Skin epidermis (tissue), 12 donors: ENCODE measurements around the gene MAD1L1.
"Not testable (repeated sequence)": the region's sequence is repeated elsewhere in the genome, so short reads cannot be mapped to it uniquely, and the experiment has no call there.

Experiments
- H3K27ac ChIP-seq, 21 experiments: fragments of 200-600 bp; sonication (generic) in 11 of 21; one replicate each; pipeline ENCODE4 v1.5.0; 2020; ENCODE audit warnings: mild to moderate bottlenecking in 3 of 21, inconsistent platforms in 2 of 21, moderate library complexity in 2 of 21
- H3K4me3 ChIP-seq, 7 experiments: fragments of 200-600 bp; sonication (generic) in 2 of 7; one replicate each; pipeline ENCODE4 v1.5.0; 2020; ENCODE audit warnings: inconsistent platforms in 2 of 7, mild to moderate bottlenecking in 2 of 7, moderate library complexity in 1 of 7

MAD1L1 gene

DNA sequence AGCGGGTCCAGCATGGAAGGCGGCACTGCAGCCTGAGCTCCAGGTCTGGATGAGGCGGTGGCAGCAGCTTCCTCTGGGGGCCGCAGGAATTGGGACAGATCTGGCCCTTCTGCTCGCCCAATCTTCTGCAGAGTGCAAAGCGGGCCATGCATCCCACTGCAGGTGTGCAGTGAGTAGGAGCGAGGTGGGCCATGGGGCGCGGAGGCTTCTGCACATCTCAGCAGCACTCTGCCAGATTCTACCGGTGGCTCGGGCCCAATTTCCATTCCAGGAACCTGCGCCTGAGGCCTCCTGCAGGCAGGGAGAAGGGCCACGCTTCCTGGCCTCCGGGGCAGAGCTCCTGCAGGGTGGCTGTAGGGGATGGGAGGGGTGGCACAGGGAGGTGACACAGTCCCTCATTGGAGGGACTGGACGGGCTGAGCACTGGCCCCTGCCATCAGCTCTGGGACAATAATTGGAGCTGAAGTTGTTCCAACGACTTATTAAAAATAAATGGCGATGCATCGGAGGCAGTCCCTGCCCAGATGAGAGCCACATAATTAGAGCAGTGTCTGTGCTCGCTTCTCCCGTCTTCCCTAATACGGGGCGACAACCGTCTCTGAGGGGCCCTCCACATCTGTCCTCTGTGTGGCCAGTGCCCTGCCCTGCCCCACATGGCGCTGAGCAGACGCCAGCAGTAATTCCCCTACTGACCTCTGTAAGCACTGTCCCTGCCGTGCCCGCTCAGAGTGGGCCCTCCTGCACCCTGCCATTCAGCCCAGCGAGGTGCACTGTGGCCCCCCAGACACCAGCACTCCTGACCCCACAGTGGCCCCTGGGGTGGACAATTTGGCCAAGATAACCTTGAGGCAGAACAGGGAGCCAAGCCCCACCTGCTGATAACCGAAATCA lies 365.1 kb downstream of the MAD1L1 start:
- no peak overlapping the region for H3K27ac ChIP-seq
- no peak overlapping the region for H3K4me3 ChIP-seq

DNA sequence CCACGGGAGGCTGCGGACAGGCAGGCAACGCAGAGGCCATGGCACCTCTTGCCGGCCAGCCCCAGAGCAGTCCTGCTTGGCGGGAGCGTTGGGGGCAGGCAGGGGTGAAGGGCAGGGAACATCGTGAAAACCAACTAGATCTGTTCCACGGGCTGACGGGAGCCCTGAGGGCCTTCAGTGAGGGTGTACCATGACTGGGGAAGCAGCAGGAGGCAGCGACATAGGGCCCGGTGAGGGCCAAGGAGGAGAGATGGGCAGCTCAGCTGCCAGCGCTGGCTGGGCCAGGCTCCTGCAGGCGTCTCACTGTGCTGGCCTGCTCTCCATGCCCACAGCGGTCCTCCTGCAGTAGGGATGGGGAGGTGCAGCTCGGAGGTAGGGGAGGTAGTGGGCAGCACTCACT lies 366.1 kb downstream of the MAD1L1 start:
- no peak overlapping the region for H3K4me3 ChIP-seq
- no peak overlapping the region for H3K27ac ChIP-seq

GRCh38 chr7:1865571-1866255 lies 367.0 kb downstream of the MAD1L1 start:
- H3K4me3 ChIP-seq: no peak overlapping the region
- no peak overlapping the region for H3K27ac ChIP-seq

DNA sequence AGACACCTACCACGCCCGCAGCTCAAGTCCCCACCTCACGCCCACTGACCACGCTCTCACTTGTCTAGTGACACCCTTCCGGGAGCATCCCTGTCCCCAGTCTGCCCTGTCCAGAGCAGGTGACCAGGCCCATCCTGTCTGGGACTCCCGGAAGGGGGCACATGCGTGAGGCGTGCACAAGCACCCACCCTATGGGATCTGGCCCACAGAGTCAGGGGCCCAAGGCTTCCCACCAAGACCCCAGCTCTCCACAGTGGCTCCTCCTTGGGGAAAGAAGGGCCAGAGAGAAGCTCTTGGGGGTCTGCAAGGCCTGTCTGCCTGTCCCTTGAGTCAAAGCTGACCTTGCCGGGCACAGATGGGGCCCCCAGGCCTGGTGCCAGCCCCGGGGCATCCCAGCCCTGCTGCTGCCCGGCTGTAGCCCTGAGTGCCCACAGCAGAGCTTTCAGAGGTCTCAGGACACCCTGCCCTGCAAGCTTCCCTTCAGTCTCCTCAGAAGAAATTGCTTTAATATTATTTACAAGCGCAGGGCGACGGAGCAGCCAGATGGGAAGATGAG lies 367.7 kb downstream of the MAD1L1 start:
- H3K4me3 ChIP-seq: no peak overlapping the region
- H3K27ac ChIP-seq: no peak overlapping the region

- Histone ChIP-seq H3K27ac (no peak overlapping the region), H3K4me3 (no peak overlapping the region)
Observed at GRCh38 chr7:1864161-1864940, 368.4 kb downstream of the MAD1L1 start.

DNA sequence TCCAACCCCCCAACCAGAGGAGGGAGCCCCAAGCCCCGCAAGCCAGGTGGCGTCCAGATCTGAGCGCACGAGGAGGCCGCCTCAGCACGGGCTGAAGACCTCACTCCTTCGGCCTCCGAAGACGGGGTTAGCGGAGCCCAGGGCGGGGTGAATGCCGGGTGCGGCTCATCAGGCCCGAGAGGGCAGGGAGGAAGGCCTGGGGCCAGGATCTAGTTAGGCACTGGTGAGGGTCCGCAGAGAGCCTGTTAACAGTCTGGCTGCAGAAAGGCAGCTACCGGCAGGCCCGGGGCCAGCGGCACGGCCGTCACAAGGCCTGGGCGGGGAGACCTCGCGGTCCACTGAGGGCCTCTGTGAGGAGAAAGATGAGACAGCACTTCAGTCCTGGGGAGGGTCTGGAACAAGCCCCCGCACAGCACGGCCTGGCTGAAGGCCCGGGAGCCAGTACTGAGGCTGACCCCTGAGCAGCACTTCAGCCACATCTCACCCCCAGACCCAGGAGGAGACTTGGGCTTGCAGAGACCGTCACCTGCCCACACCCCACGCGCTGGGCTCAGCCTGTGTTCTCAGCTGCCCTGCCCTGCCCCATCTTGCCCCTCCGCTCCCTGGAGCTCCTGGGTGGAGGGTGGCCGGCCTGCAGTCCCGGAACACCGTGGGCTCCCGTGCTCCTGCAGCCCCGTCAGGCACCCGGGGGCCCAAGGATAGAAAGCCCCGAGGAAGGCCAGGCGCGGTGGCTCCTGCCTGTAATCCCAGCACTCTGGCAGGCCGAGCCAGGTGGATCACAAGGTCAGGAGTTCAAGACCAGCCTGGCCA lies 369.4 kb downstream of the MAD1L1 start:
- Histone ChIP-seq H3K4me3 (no peak overlapping the region), H3K27ac (no peak overlapping the region)

DNA sequence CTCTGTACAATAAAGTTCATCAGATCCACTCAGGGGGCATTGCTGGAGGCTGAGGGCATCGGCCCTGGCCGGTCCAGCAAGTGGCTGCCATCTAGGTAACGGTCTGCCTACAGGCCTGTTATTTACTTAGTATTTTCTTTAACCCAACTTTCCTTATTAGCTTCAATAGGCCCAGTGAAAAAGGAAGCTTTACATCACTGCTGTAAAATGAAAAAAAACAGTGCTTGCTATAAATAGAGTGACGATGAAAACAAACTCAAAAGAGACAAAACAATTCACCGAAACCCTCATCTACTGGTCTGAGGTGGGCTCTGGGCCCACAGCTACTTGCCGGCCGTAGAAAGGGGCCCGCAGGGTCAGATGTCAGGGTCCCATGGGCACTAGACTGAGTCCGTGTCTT lies 370.2 kb downstream of the MAD1L1 start:
- H3K4me3 ChIP-seq: no peak overlapping the region
- H3K27ac ChIP-seq: no peak overlapping the region

- no peak overlapping the region for H3K27ac ChIP-seq
- H3K4me3 ChIP-seq: no peak overlapping the region
Observed at GRCh38 chr7:1861799-1862458, 370.8 kb downstream of the MAD1L1 start.

DNA sequence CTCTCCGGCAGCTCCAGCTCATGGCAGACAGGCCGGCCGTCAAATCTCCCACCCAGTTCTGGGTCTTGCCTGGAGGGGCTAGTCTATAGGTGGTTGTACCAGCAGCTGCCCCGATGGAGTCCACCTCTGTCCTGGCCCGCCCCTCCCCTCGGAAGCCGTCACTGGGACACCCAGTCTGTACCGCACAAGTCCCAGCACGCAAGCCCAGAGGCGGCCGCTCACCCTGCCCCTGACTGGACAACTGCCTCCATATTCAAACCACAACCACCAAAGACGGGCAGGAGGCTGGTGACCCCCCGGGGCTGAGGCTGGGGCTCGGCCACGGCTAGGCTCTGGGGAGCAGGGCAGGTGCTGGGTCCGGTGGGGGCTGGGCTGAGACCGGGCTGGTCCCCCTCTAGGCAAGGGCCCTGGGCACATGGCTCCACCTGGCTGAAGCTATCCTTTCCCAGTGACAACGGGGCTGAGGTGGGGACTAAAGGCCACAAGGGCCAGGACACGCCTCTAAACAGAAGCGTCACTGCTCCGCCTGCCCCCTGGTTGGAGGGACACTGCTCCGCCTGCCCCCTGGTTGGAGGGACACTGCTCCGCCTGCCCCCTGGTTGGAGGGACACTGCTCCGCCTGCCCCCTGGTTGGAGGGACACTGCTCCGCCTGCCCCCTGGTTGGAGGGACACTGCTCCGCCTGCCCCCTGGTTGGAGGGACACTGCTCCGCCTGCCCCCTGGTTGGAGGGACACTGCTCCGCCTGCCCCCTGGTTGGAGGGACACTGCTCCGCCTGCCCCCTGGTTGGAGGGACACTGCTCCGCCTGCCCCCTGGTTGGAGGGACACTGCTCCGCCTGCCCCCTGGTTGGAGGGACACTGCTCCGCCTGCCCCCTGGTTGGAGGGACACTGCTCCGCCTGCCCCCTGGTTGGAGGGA lies 371.6 kb downstream of the MAD1L1 start:
- H3K27ac ChIP-seq, H3K4me3 ChIP-seq: not testable (repeated sequence)

DNA sequence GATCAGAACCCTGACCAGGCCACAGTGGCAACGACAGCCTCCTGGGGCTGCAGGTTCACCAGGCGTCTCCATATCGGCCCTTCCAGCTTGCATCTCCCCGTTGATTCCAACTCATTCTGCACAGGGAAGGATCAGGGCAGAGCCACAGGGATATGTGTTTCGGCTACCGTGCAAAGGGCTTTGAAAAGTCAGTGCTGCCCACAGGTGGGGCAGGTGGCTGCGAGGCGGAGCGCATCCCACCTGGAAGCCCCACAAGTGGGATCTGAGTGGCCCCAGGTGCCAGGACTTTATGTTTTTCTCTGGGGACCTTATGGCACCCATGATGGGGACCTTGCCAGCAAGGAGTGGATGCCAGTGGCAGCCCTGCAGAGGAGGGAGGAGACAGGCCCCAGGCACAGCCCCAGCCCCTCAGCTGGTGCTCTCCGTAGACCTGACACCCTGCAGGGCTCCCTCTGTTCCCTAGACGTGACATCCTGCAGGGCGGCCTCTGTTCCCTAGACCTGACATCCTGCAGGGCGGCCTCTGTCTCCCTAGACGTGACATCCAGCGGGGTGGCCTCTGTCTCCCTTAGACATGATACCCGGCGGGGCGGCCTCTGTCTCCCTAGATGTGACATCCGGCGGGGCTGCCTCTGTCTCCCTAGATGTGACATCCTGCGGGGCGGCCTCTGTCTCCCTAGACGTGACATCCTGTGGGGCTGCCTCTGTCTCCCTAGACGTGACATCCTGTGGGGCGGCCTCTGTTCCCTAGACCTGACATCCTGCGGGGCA lies 373.3 kb downstream of the MAD1L1 start:
- H3K27ac ChIP-seq: no peak overlapping the region
- no peak overlapping the region for H3K4me3 ChIP-seq

DNA sequence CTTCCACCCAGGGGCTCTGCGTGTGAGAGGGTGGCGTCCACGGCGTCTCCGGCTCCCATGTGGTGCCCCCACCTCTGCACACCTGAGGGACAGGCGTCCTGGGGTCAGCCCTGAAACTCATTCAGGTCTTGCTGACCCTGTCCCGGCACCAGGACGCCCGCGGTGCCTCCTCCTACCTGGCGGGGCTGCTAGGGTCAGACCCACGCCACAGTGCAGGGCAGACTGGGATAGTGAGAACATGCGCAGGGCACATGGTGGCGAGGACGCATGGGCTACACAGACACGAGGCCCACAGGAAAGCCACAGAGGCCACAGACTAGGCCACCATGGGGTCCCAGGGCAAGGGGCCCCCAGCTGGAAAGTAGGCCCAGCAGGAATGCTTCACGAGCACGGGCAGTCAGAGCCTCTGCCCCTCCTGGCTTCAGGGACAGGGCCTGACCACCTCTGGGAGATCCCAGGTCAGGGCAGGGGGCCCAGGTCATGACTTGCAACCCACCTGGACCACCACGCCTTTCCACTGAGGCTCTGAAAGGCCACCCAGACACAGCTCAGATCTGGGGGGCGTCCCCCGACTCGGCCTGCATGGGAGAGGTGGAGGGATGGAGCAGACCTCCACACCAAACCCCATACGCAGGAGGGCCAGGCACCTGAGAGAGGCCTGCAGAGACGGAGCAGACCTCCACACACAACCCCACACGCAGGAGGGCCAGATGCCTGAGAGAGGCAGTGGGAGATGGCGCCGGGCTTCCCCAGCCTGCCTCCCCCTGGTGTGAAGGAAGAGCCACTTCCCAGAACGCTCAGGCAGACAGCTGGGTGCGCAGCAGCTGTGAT lies 374.1 kb downstream of the MAD1L1 start:
- H3K27ac ChIP-seq: peak overlapping the region in 1 of 21 experiments; percentile 20
- no peak overlapping the region for H3K4me3 ChIP-seq

GRCh38 chr7:1857487-1858421 lies 375.0 kb downstream of the MAD1L1 start:
- no peak overlapping the region for H3K27ac ChIP-seq
- no peak overlapping the region for H3K4me3 ChIP-seq

- Histone ChIP-seq H3K27ac (no peak overlapping the region), H3K4me3 (no peak overlapping the region)
Observed at GRCh38 chr7:1856888-1857441, 375.8 kb downstream of the MAD1L1 start.

DNA sequence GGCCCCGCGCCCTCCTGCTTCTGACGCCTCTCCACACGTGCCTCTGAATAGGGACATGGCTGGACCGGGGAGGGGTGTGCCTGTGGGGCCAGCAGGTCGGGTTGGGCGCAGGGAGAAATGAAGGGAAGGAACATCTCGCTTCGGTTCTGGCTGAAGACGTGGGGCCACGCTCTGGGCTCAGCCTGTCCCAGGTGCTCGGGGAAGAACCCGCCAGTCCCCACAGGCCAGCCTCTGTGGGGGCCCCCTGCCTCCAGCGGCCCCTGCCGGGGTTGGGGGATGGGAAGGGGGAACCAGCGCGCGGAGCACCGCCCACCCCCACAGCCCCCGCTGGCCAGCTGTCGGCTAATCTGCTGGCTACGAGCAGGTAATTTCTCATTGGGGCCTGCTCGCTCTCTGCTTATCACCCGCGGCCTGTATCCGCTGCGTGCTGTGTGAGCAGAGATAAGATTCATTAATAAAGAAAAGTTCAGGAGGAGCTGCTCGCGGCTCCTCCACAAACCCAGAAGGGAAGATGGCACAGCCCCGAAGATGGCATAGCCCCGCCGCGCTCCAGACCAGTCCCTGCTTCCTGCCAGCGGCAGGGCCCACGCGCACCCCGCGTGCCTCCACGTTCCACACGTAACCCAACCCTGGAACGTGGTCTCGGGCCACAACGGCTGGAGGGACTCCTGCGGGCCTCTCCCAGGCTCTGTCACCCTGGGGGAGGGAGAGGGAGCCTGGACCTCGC lies 376.4 kb downstream of the MAD1L1 start:
- Histone ChIP-seq H3K27ac (no peak overlapping the region), H3K4me3 (no peak overlapping the region)
